Neuronal stem cell (in vitro differentiated cells): ENCODE data around the gene SPIB.

Experiments
- DNase-seq: peaks from one replicate; pipeline ENCODE4 v3.0.0-alpha.2; 2013; ENCODE audit warnings: low spot score
- H2AFZ ChIP-seq: one replicate; pipeline ENCODE4 v1.6.1; 2013; ENCODE audit warnings: mild to moderate bottlenecking, low read length, inconsistent platforms
- H2AK5ac ChIP-seq: 2 replicates; pipeline ENCODE4 v1.6.1; 2013; ENCODE audit warnings: low read depth, mild to moderate bottlenecking, inconsistent platforms, low read length, moderate library complexity, mixed read lengths
- H2BK120ac ChIP-seq: 2 replicates; pipeline ENCODE4 v1.6.1; 2013; ENCODE audit warnings: low read depth, mild to moderate bottlenecking, inconsistent platforms, low read length, moderate library complexity, mixed read lengths
- H2BK12ac ChIP-seq: one replicate; pipeline ENCODE4 v1.6.1; 2013; ENCODE audit warnings: low read length, inconsistent platforms
- H2BK15ac ChIP-seq: 2 replicates; pipeline ENCODE4 v1.6.1; 2013; ENCODE audit warnings: mild to moderate bottlenecking, low read length, inconsistent platforms, mixed read lengths
- H2BK5ac ChIP-seq: one replicate; pipeline ENCODE4 v1.6.1; 2013; ENCODE audit warnings: inconsistent platforms, mild to moderate bottlenecking, low read length, moderate library complexity
- H3K14ac ChIP-seq: one replicate; pipeline ENCODE4 v1.6.1; 2013; ENCODE audit warnings: low read length, inconsistent platforms
- H3K18ac ChIP-seq: 2 replicates; pipeline ENCODE4 v1.6.1; 2013; ENCODE audit warnings: low read length, inconsistent platforms
- H3K23ac ChIP-seq: 2 replicates; pipeline ENCODE4 v1.6.1; 2013; ENCODE audit warnings: low read depth, mild to moderate bottlenecking, mixed read lengths, low read length, inconsistent platforms; ENCODE audit not compliant: poor library complexity
- H3K27ac ChIP-seq: replicated peaks from 3 replicates; pipeline ENCODE4 v1.5.1; 2013; ENCODE audit warnings: low read length, inconsistent platforms
- H3K27me3 ChIP-seq, 3 experiments: 2 replicates each; pipeline ENCODE4 v1.6.1; 2013; ENCODE audit warnings: low read length in 3 of 3, mild to moderate bottlenecking in 2 of 3, inconsistent platforms in 1 of 3, low read depth in 1 of 3, mixed read lengths in 1 of 3, moderate library complexity in 1 of 3; ENCODE audit not compliant: control insufficient read depth in 3 of 3, insufficient read depth in 3 of 3
- H3K36me3 ChIP-seq, 2 donors: replicated peaks in 1 of 2; 2 replicates each; pipeline ENCODE4 v1.6.1; 2013; ENCODE audit warnings: low read length in 2 of 2; ENCODE audit not compliant: control insufficient read depth in 2 of 2, insufficient read depth in 2 of 2
- H3K4ac ChIP-seq: 2 replicates; pipeline ENCODE4 v1.6.1; 2013; ENCODE audit warnings: inconsistent platforms, mild to moderate bottlenecking, low read length, moderate library complexity
- H3K4me1 ChIP-seq, 2 donors: 1 replicate in 1 of 2; 2 replicates in 1 of 2; pipeline ENCODE4 v1.6.1; 2013; ENCODE audit warnings: low read length in 2 of 2, low read depth in 1 of 2; ENCODE audit not compliant: control insufficient read depth in 2 of 2, insufficient read depth in 1 of 2
- H3K4me2 ChIP-seq: one replicate; pipeline ENCODE4 v1.6.1; 2013; ENCODE audit warnings: mild to moderate bottlenecking, low read length, inconsistent platforms; ENCODE audit not compliant: insufficient read depth, poor library complexity, severe bottlenecking
- H3K4me3 ChIP-seq, 2 donors: 2 replicates each; pipeline ENCODE4 v1.5.1; 2013; ENCODE audit warnings: low read length in 2 of 2, mild to moderate bottlenecking in 2 of 2, inconsistent platforms in 1 of 2, moderate library complexity in 1 of 2
- H3K79me1 ChIP-seq: one replicate; pipeline ENCODE4 v1.6.1; 2013; ENCODE audit warnings: low read depth, mild to moderate bottlenecking, inconsistent platforms, low read length, moderate library complexity
- H3K9ac ChIP-seq: one replicate; pipeline ENCODE4 v1.6.1; 2013; ENCODE audit warnings: mild to moderate bottlenecking, low read depth, low read length, inconsistent platforms; ENCODE audit not compliant: poor library complexity
- H3K9me3 ChIP-seq, 2 donors: replicated peaks in 1 of 2; 2 replicates each; pipeline versions ENCODE3 to v1.6.1; 2013; ENCODE audit warnings: low read length in 2 of 2, mild to moderate bottlenecking in 2 of 2, inconsistent platforms in 1 of 2, low read depth in 1 of 2, mixed read lengths in 1 of 2, moderate library complexity in 1 of 2; ENCODE audit not compliant: control insufficient read depth in 2 of 2, insufficient read depth in 1 of 2
- H4K8ac ChIP-seq: one replicate; pipeline ENCODE4 v1.6.1; 2013; ENCODE audit warnings: low read depth, mild to moderate bottlenecking, inconsistent platforms, low read length, moderate library complexity
- H4K91ac ChIP-seq: one replicate; pipeline ENCODE4 v1.6.1; 2013; ENCODE audit warnings: low read length, low read depth, mild to moderate bottlenecking, inconsistent platforms; ENCODE audit not compliant: poor library complexity
- WGBS, 2 donors: extraction: QIAGEN DNeasy Blood & Tissue Kit; methylation state at CpG; one replicate each; pipeline ENCODE4 v1.1.7; 2013; ENCODE audit warnings: missing lambda C conversion rate in 2 of 2, mixed read lengths in 1 of 2; ENCODE audit not compliant: insufficient read length in 2 of 2, insufficient replicate concordance in 1 of 2; ENCODE audit errors: extremely low coverage in 2 of 2; 5-methylcytosine and 5-hydroxymethylcytosine counted together

SPIB gene

GRCh38 chr19:50459638-50460037 is 40.9 kb downstream of the SPIB start:
- Histone ChIP-seq H3K14ac (no peak overlapping the region), H3K18ac (no peak overlapping the region), H3K9me3 (no peaks in the 10 kb centered on the region), H4K8ac (no peak overlapping the region), H4K91ac (no peak overlapping the region), H2AFZ (no peak overlapping the region), H3K9ac (no peak overlapping the region), H2BK5ac (no peak overlapping the region), H3K4me3 (no peak overlapping the region), H3K4me2 (no peak overlapping the region), H3K36me3 (no peaks in the 10 kb centered on the region), H2BK120ac (no peak overlapping the region), H3K27me3 (peaks cover 0 to 3% (median 0%) of the 10 kb centered on the region in 3 experiments), H2BK12ac (no peak overlapping the region), H3K23ac (no peak overlapping the region), H3K4me1 (peaks cover 0 to 5% of the 10 kb centered on the region in 2 donors), H3K27ac (no peak overlapping the region), H3K4ac (no peak overlapping the region), H2BK15ac (peak overlapping the region; percentile 5), H2AK5ac (no peak overlapping the region), H3K79me1 (peaks cover 2% of the 10 kb centered on the region)
- no CpG with 5 or more reads among the region's 1 CpG for WGBS, 2 donors
- no peak for DNase-seq

GRCh38 chr19:50460161-50460765 is 41.5 kb downstream of the SPIB start:
- Histone ChIP-seq H2BK120ac (no peak overlapping the region), H4K8ac (no peak overlapping the region), H3K18ac (no peak overlapping the region), H3K4me2 (no peak overlapping the region), H3K14ac (no peak overlapping the region), H3K36me3 (no peaks in the 10 kb centered on the region), H3K9ac (no peak overlapping the region), H2BK15ac (peak overlapping the region; percentile 5), H4K91ac (no peak overlapping the region), H2AFZ (no peak overlapping the region), H3K9me3 (no peaks in the 10 kb centered on the region), H3K27me3 (peaks cover 0 to 3% (median 0%) of the 10 kb centered on the region in 3 experiments), H3K27ac (no peak overlapping the region), H3K4me3 (no peak overlapping the region), H2AK5ac (no peak overlapping the region), H2BK12ac (no peak overlapping the region), H3K4me1 (peaks cover 0 to 5% of the 10 kb centered on the region in 2 donors), H3K79me1 (peaks cover 2% of the 10 kb centered on the region), H2BK5ac (no peak overlapping the region), H3K23ac (no peak overlapping the region), H3K4ac (no peak overlapping the region)
- no peak for DNase-seq
- no CpG with 5 or more reads among the region's 13 CpGs for WGBS, 2 donors

DNA sequence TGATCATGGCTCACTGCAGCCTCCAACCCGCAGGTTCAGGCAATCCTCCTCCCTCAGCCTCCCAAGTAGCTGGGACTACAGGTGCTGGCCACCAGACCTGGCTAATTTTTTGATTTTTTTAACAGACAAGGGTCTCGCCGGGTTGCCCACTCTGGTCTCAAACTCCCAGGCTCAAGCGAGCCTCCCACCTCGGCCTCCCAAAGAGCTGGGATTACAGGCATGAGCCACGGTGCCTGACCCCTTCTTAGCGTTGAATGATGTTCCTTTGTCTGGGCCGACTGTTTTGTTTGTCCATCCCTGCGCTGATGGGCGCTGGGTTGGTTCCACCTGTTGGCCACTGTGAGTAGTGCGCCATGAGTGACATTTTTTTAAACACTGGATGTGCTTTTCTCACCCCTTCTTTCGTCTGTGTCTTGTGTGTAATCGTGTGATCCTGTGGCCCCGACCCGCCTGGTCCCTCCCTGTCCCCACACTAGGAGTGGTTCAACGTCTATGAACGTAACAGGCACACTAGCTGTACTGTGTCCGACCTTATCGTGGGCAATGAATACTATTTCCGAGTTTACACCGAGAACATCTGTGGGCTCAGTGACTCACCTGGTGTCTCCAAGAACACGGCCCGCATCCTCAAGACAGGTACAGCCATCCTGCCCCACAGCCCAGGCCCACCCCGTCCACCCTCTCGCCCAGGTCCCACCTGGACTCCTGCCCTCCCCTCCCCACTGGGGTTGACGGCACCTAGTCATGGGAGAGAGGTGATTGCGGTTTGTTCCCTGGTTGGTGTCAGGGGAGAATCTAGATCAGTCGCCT is 42.5 kb downstream of the SPIB start:
- H4K8ac ChIP-seq: peak overlapping the region; percentile 17
- H3K4me3 ChIP-seq: no peak overlapping the region
- H2BK120ac ChIP-seq: peak overlapping the region; percentile 56
- no peaks in the 10 kb centered on the region for H3K9me3 ChIP-seq
- WGBS, 2 donors: no CpG with 5 or more reads among the region's 28 CpGs
- peaks cover 0 to 3% (median 0%) of the 10 kb centered on the region in 3 experiments for H3K27me3 ChIP-seq
- H3K36me3 ChIP-seq: no peaks in the 10 kb centered on the region
- H3K14ac ChIP-seq: peak overlapping the region; percentile 71
- no peak overlapping the region for H2BK5ac ChIP-seq
- no peak overlapping the region for H3K23ac ChIP-seq
- H2AFZ ChIP-seq: peak overlapping the region; percentile 52
- peak overlapping the region; percentile 44 for H3K18ac ChIP-seq
- no peak overlapping the region for H3K4ac ChIP-seq
- H2BK15ac ChIP-seq: peak overlapping the region; percentile 99
- H3K4me2 ChIP-seq: no peak overlapping the region
- peaks cover 2% of the 10 kb centered on the region for H3K79me1 ChIP-seq
- peak overlapping the region; percentile 99 for H2AK5ac ChIP-seq
- DNase-seq: peak; percentile 71
- peaks cover 5 to 11% of the 10 kb centered on the region in 2 donors for H3K4me1 ChIP-seq
- H3K27ac ChIP-seq: no peak overlapping the region
- H2BK12ac ChIP-seq: peak overlapping the region; percentile 100
- peak overlapping the region; percentile 80 for H3K9ac ChIP-seq
- H4K91ac ChIP-seq: peak overlapping the region; percentile 85

GRCh38 chr19:50462970-50463369 is 44.2 kb downstream of the SPIB start:
- H3K36me3 ChIP-seq: no peaks in the 10 kb centered on the region
- H2AFZ ChIP-seq: no peak overlapping the region
- H2BK5ac ChIP-seq: no peak overlapping the region
- no peak overlapping the region for H3K4ac ChIP-seq
- H3K18ac ChIP-seq: no peak overlapping the region
- H3K27ac ChIP-seq: no peak overlapping the region
- DNase-seq: no peak
- no peak overlapping the region for H4K8ac ChIP-seq
- WGBS, 2 donors: no CpG with 5 or more reads among the region's 7 CpGs
- H3K9me3 ChIP-seq: no peaks in the 10 kb centered on the region
- no peak overlapping the region for H4K91ac ChIP-seq
- H3K4me2 ChIP-seq: no peak overlapping the region
- peaks cover 13 to 14% of the 10 kb centered on the region in 2 donors for H3K4me1 ChIP-seq
- no peak overlapping the region for H2AK5ac ChIP-seq
- H2BK15ac ChIP-seq: peak overlapping the region; percentile 33
- no peaks in the 10 kb centered on the region for H3K27me3 ChIP-seq
- no peak overlapping the region for H2BK12ac ChIP-seq
- H2BK120ac ChIP-seq: no peak overlapping the region
- no peak overlapping the region for H3K9ac ChIP-seq
- H3K79me1 ChIP-seq: peaks cover 2% of the 10 kb centered on the region
- no peak overlapping the region for H3K4me3 ChIP-seq
- H3K14ac ChIP-seq: no peak overlapping the region
- H3K23ac ChIP-seq: no peak overlapping the region
